CD4-positive, alpha-beta memory T cell (primary cell): ENCODE data around the gene RPL36. TPM values are rescaled to one million over a fixed set of nuclear protein-coding genes. Genes with fewer than 3 reads are reported as not detected.

Experiments used
- CTCF ChIA-PET: fragments of 350-600 bp; sonication (Branson Sonifier 250); formaldehyde crosslinking; loops from one replicate; lab custom pipeline; 2021; ENCODE audit warnings: inconsistent platforms; ENCODE audit not compliant: partially characterized antibody; lab: Charles Lee
- POLR2A ChIA-PET: fragments of 350-600 bp; sonication (Branson Sonifier 250); formaldehyde crosslinking; loops from one replicate; lab custom pipeline; 2021; ENCODE audit not compliant: partially characterized antibody; lab: Charles Lee
- DNase-seq, 5 donors: peaks; one replicate each; pipeline versions ENCODE4 v3.0.0 to v3.0.0-alpha.2; 2020 to 2022; ENCODE audit warnings: mixed read lengths in 1 of 5
- H3K27ac ChIP-seq: one replicate; pipeline ENCODE4 v1.7.0; 2013; ENCODE audit warnings: low read depth, low read length
- H3K27me3 ChIP-seq: 2 replicates; pipeline ENCODE4 v1.7.0; 2013; ENCODE audit warnings: mild to moderate bottlenecking, low read length, moderate library complexity; ENCODE audit not compliant: insufficient read depth
- H3K36me3 ChIP-seq: 2 replicates; pipeline ENCODE4 v1.7.0; 2013; ENCODE audit warnings: mild to moderate bottlenecking, low read length, moderate library complexity; ENCODE audit not compliant: insufficient read depth
- H3K4me1 ChIP-seq: 2 replicates; pipeline ENCODE4 v1.7.0; 2013; ENCODE audit warnings: mild to moderate bottlenecking, low read length, moderate library complexity; ENCODE audit not compliant: insufficient read depth
- H3K4me3 ChIP-seq, 2 donors: one replicate each; pipeline ENCODE4 v1.7.0; 2013; ENCODE audit warnings: low read length in 2 of 2, mild to moderate bottlenecking in 1 of 2
- H3K9me3 ChIP-seq, 2 donors: one replicate each; pipeline ENCODE4 v1.7.0; 2013; ENCODE audit warnings: low read length in 2 of 2, control low read depth in 1 of 2; ENCODE audit not compliant: control insufficient read depth in 1 of 2
- H3K27ac Mint-ChIP-seq, 7 donors: one replicate each; pipeline ENCODE4 v1.8.0; 2020 to 2021; ENCODE audit warnings: mixed read lengths in 7 of 7, mild to moderate bottlenecking in 6 of 7, inconsistent platforms in 3 of 7, moderate library complexity in 3 of 7
- H3K27me3 Mint-ChIP-seq, 2 donors: one replicate each; pipeline ENCODE4 v1.8.0; 2020 to 2021; ENCODE audit warnings: mixed read lengths in 2 of 2
- H3K36me3 Mint-ChIP-seq, 2 donors: one replicate each; pipeline ENCODE4 v1.8.0; 2020 to 2021; ENCODE audit warnings: mixed read lengths in 2 of 2, inconsistent platforms in 1 of 2, mild to moderate bottlenecking in 1 of 2
- H3K4me1 Mint-ChIP-seq, 4 donors: one replicate each; pipeline ENCODE4 v1.8.0; 2020 to 2021; ENCODE audit warnings: mixed read lengths in 4 of 4, mild to moderate bottlenecking in 1 of 4
- H3K4me3 Mint-ChIP-seq, 8 donors: one replicate each; pipeline ENCODE4 v1.8.0; 2020 to 2021; ENCODE audit warnings: mixed read lengths in 8 of 8, mild to moderate bottlenecking in 7 of 8, moderate library complexity in 6 of 8, inconsistent platforms in 3 of 8
- H3K9me3 Mint-ChIP-seq, 8 donors: one replicate each; pipeline ENCODE4 v1.8.0; 2020 to 2021; ENCODE audit warnings: mixed read lengths in 8 of 8, mild to moderate bottlenecking in 5 of 8, inconsistent platforms in 3 of 8, moderate library complexity in 1 of 8
- intact Hi-C: fragments of 100-400 bp; cut with micrococcal nuclease; formaldehyde crosslinking; loops from one replicate; pipeline ENCODE4 v1.15.1; 2023
- polyA plus RNA-seq, 2 donors: library from polyadenylated mRNA; unstranded; fragments of 300-500 nt; fragmentation: Illumina TruSeq; gene quantifications; one replicate each; pipeline ENCODE4 v1.2.3, GENCODE V29; 2021
- total RNA-seq, 2 experiments: library from RNA; stranded (reverse); gene quantifications; one replicate each; pipeline ENCODE4 v1.2.3, GENCODE V29; 2021

RPL36 gene
- total and polyA plus RNA-seq, 4 experiments from 2014 or later, result 1,675 to 2,485 (median 1,812) TPM

GRCh38 chr19:5703819-5704818, 14.0 kb downstream of the RPL36 start:
- Histone ChIP-seq H3K4me1 (no peaks in the 10 kb centered on the region), H3K4me3 (no peak overlapping the region), H3K27ac (no peak overlapping the region), H3K9me3 (no peaks in the 10 kb centered on the region), H3K27me3 (no peaks in the 10 kb centered on the region), H3K36me3 (peaks cover 33% of the 10 kb centered on the region)
- POLR2A ChIA-PET, result interaction anchor here (0.6 kb wide), 1 partner anchor 14 kb away, joined by 3 read pairs; no protein-coding TSS in a partner anchor
- intact Hi-C loops, result no loop called here
- H3K36me3 Mint-ChIP-seq, result peaks cover 13 to 39% of the 10 kb centered on the region in 2 donors
- no peak overlapping the region for H3K4me3 Mint-ChIP-seq
- H3K27me3 Mint-ChIP-seq, result no peaks in the 10 kb centered on the region
- H3K27ac Mint-ChIP-seq, result peak overlapping the region in 1 of 7 donors; percentile 53
- H3K4me1 Mint-ChIP-seq, result peaks cover 0 to 1% (median 0%) of the 10 kb centered on the region in 4 donors
- DNase-seq, result no peak
- no peaks in the 10 kb centered on the region for H3K9me3 Mint-ChIP-seq
- CTCF ChIA-PET, result no interaction called here

- Mint-ChIP-seq H3K4me3 (no peak overlapping the region), H3K27me3 (no peaks in the 10 kb centered on the region), H3K9me3 (no peaks in the 10 kb centered on the region), H3K36me3 (peaks cover 13 to 39% of the 10 kb centered on the region in 2 donors), H3K27ac (no peak overlapping the region), H3K4me1 (peaks cover 0 to 1% (median 0%) of the 10 kb centered on the region in 4 donors)
- ChIA-PET CTCF (interaction anchor here (1.6 kb wide), 1 partner anchor 18 kb away, joined by 3 read pairs; no protein-coding TSS in a partner anchor), POLR2A (no interaction called here)
- Histone ChIP-seq H3K27ac (no peak overlapping the region), H3K4me1 (no peaks in the 10 kb centered on the region), H3K36me3 (peaks cover 33% of the 10 kb centered on the region), H3K4me3 (no peak overlapping the region), H3K9me3 (no peaks in the 10 kb centered on the region), H3K27me3 (no peaks in the 10 kb centered on the region)
- intact Hi-C loops, result no loop called here
- DNase-seq, result no peak
Observed at GRCh38 chr19:5705552-5705951, 15.5 kb downstream of the RPL36 start.

- H3K36me3 Mint-ChIP-seq, result peaks cover 13 to 41% of the 10 kb centered on the region in 2 donors
- intact Hi-C loops, result no loop called here
- H3K4me1 ChIP-seq, result no peaks in the 10 kb centered on the region
- H3K27ac Mint-ChIP-seq, result peak overlapping the region in 2 of 7 donors; percentile 41 to 52
- DNase-seq, result no peak
- no peak overlapping the region for H3K4me3 Mint-ChIP-seq
- H3K27me3 ChIP-seq, result no peaks in the 10 kb centered on the region
- no peaks in the 10 kb centered on the region for H3K4me1 Mint-ChIP-seq
- no peaks in the 10 kb centered on the region for H3K27me3 Mint-ChIP-seq
- POLR2A ChIA-PET, result no interaction called here
- H3K9me3 ChIP-seq, result no peaks in the 10 kb centered on the region
- peaks cover 46% of the 10 kb centered on the region for H3K36me3 ChIP-seq
- CTCF ChIA-PET, result interaction anchor here (1.4 kb wide), 1 partner anchor 17 kb away, joined by 6 read pairs; the partner anchor contains the start of gene RPL36
- H3K4me3 ChIP-seq, result no peak overlapping the region
- no peak overlapping the region for H3K27ac ChIP-seq
- no peaks in the 10 kb centered on the region for H3K9me3 Mint-ChIP-seq
Observed at GRCh38 chr19:5706876-5707573, 16.9 kb downstream of the RPL36 start.

DNA sequence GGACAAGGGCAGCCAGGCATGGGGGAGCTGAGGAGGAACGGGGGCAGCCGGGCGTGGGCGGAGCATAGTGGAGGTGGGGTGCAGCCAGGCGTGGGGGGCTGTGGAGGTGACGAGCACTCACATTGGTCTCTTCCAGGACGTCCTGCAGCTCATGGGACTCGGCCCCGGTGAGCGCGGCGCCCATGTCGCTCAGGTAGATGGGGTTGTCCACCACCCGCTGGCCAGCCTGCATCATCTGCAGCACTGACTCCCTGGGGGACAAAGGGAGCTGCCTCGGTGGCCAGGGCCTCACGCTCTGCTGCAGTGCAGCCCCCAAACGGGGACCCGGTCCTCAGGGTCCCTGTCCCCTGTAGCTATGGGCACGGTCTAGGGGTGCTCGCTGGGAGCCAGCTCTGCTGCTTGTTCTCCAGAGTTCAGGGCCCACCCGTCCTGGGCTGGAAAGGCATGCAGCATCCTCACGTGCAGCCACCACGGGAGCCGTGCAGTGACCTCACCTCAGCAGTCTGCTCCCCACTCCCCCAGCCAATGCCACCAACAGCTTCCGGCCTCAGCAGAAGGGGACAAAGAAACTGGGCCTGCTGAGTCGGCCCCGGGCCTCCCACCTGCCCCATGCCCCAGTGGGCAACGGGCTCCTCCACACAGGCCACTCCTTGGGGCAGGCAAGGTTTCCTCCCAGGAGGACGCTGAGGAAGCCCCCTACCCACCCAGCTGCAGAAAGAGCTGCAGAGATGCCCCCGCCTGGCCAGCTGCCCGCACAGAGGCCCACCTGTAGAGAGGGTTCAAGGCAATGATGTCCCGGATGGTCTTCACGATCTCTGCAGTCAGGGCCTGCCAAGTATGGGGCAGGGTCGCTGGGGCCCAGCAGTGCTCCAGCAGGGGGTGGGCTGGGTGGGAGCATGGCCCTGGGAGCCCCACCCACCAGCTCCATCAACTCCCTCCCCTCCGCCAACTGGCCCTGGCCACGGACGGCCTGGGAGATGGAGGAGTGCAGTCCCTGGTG, 17.8 kb downstream of the RPL36 start:
- no peaks in the 10 kb centered on the region for H3K4me1 Mint-ChIP-seq
- Histone ChIP-seq H3K4me1 (no peaks in the 10 kb centered on the region), H3K27me3 (no peaks in the 10 kb centered on the region), H3K4me3 (no peak overlapping the region), H3K36me3 (peaks cover 46% of the 10 kb centered on the region), H3K27ac (no peak overlapping the region), H3K9me3 (no peaks in the 10 kb centered on the region)
- ChIA-PET CTCF (interaction anchor here (0.7 to 1.4 kb wide), 2 partner anchors 11 to 18 kb away, joined by 3 to 6 read pairs; partner anchors contain the start of gene RPL36), POLR2A (interaction anchor here (0.6 to 1.0 kb wide), 3 partner anchors 9 to 19 kb away, joined by 3 to 4 read pairs (median 3); no protein-coding TSS in a partner anchor)
- no peak overlapping the region for H3K27ac Mint-ChIP-seq
- no peaks in the 10 kb centered on the region for H3K9me3 Mint-ChIP-seq
- intact Hi-C loops, result no loop called here
- no peaks in the 10 kb centered on the region for H3K27me3 Mint-ChIP-seq
- no peak for DNase-seq
- H3K36me3 Mint-ChIP-seq, result peaks cover 13 to 45% of the 10 kb centered on the region in 2 donors
- no peak overlapping the region for H3K4me3 Mint-ChIP-seq

DNA sequence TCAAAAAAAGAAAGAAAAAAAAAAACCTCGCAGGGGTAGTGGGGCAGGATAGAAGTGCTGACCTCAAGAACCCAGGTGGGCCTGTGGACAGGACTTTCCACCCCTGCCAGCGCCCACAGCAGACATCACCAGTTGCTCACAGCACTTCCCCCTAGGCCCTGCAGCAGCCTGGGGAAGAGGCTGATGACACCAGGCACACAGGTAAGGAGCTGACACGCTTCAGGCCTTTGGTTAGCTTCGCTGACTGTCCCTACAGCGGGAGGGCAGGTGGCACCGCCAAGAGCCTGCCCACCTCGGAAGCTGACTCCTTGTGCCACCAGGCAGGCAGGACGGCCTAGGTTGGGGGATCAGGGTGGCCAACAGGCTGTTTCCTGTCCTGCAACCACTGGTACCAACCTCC, 20.9 kb downstream of the RPL36 start:
- Histone ChIP-seq H3K4me3 (no peak overlapping the region), H3K9me3 (no peaks in the 10 kb centered on the region), H3K4me1 (no peaks in the 10 kb centered on the region), H3K36me3 (peaks cover 40% of the 10 kb centered on the region), H3K27ac (no peak overlapping the region), H3K27me3 (no peaks in the 10 kb centered on the region)
- peaks cover 0 to 3% (median 0%) of the 10 kb centered on the region in 8 donors for H3K9me3 Mint-ChIP-seq
- no peak for DNase-seq
- POLR2A ChIA-PET, result interaction anchor here (1.0 kb wide), 1 partner anchor 35 kb away, joined by 3 read pairs; no protein-coding TSS in a partner anchor
- H3K4me3 Mint-ChIP-seq, result no peak overlapping the region
- H3K4me1 Mint-ChIP-seq, result peaks cover 3 to 4% (median 3%) of the 10 kb centered on the region in 4 donors
- CTCF ChIA-PET, result no interaction called here
- no peaks in the 10 kb centered on the region for H3K27me3 Mint-ChIP-seq
- no peak overlapping the region for H3K27ac Mint-ChIP-seq
- peaks cover 7 to 48% of the 10 kb centered on the region in 2 donors for H3K36me3 Mint-ChIP-seq
- intact Hi-C loops, result no loop called here

DNA sequence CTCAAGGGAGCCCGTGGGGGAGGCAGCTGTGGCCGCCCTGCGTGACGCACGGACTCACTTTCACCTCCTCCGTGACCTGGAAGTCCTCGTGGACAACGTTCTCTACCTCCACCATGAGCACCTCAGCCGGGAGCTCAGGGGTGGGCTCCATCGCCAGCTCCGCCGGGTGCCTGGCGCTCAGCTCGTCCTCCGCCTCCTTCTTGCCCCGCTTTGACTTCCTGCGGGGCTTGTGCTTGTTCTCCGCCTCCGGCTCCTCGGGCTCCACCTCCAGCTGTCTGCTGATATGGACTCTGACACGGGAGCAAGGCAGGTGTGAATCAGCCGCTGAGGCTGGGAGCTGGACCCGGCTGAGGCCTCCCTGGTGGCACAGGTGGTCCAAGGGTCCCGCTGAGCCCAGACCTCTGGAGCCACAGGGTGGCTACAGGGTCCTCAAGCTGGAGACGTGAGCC, 21.6 kb downstream of the RPL36 start:
- POLR2A ChIA-PET, result interaction anchor here (1.0 to 1.6 kb wide), 2 partner anchors 20 to 35 kb away, joined by 3 to 4 read pairs; no protein-coding TSS in a partner anchor
- H3K27me3 ChIP-seq, result no peaks in the 10 kb centered on the region
- H3K4me3 Mint-ChIP-seq, result no peak overlapping the region
- CTCF ChIA-PET, result interaction anchor here (1.6 kb wide), 1 partner anchor 9 kb away, joined by 4 read pairs; no protein-coding TSS in a partner anchor
- H3K4me1 ChIP-seq, result no peaks in the 10 kb centered on the region
- DNase-seq, result no peak
- H3K27ac Mint-ChIP-seq, result no peak overlapping the region
- intact Hi-C loops, result no loop called here
- no peaks in the 10 kb centered on the region for H3K9me3 ChIP-seq
- H3K27me3 Mint-ChIP-seq, result no peaks in the 10 kb centered on the region
- peaks cover 3 to 4% (median 4%) of the 10 kb centered on the region in 4 donors for H3K4me1 Mint-ChIP-seq
- H3K9me3 Mint-ChIP-seq, result peaks cover 0 to 3% (median 0%) of the 10 kb centered on the region in 8 donors
- H3K36me3 ChIP-seq, result peaks cover 36% of the 10 kb centered on the region
- peaks cover 3 to 47% of the 10 kb centered on the region in 2 donors for H3K36me3 Mint-ChIP-seq
- no peak overlapping the region for H3K27ac ChIP-seq
- H3K4me3 ChIP-seq, result no peak overlapping the region
